Measurements from ENCODE around the gene SLC6A2. TPM values are rescaled to one million over a fixed set of nuclear protein-coding genes. Genes with fewer than 3 reads are reported as not detected.

SLC6A2 gene
- total and polyA plus RNA-seq, 8 donors, result 0.09 to 0.52 (median 0.25) TPM; not detected in 5

DNA sequence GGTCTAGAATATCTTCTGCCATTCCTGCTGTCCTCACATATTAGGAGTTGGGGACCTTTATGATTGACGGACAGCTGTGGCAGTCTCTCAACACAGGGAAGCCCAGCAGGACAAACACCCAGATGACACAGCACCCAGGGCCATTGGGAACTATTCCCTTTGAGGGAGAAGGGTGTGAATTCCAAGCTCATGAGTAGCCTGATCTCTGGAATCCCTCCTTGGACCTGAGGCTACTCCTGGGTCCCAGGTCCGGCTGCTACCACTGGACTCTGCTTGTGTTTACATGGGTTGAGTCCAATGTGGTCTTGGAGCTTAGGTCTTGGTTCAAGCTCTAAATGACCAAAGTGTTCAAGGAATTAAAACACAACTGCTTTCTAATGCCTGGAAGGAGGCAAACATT is 78.9 kb downstream of the SLC6A2 start:
- ATAC-seq, result no peak
- 51 to 56% methylated on average over 2 of the region's 2 CpGs for WGBS, 2 donors
- no peak for FAIRE-seq

DNA sequence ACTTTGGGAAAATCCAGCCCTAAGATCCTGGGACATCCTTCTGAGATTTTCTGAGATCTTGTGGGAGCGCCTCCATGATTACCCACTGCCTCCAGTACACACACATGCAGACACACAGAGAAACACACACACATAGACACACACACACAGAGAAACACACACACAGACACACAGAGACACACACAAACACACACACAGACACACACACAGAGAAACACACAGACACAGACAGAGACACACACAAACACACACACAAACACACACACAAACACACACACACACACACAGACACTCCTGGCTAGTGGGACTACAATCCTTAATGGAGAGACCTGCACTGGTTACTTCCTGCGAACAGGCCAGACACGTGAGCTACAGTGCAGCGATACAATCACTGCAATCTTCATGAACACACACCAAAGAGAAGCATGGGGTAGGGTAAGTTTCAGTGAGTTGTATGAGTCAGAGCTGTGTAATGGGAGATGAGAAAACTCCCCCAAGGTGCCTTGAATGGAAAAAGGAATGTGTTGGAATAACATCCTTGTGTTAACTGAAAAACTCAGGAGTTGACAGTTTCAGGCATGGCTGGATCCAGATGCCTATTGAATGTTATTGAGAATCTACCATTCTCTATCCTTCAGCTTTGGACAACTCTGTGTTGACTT is 79.5 kb downstream of the SLC6A2 start:
- H3K4me3 ChIP-seq, result no peak overlapping the region
- WGBS, 2 donors, result 83 to 93% methylated on average over 4 of the region's 4 CpGs
- no peaks in the 10 kb centered on the region for H3K4me1 ChIP-seq
- H3K9me3 ChIP-seq, result no peaks in the 10 kb centered on the region
- no peaks in the 10 kb centered on the region for H3K36me3 ChIP-seq
- FAIRE-seq (no peak), DNase-seq (no peak), ATAC-seq (no peak)
- TF ChIP-seq, protein P1, sequence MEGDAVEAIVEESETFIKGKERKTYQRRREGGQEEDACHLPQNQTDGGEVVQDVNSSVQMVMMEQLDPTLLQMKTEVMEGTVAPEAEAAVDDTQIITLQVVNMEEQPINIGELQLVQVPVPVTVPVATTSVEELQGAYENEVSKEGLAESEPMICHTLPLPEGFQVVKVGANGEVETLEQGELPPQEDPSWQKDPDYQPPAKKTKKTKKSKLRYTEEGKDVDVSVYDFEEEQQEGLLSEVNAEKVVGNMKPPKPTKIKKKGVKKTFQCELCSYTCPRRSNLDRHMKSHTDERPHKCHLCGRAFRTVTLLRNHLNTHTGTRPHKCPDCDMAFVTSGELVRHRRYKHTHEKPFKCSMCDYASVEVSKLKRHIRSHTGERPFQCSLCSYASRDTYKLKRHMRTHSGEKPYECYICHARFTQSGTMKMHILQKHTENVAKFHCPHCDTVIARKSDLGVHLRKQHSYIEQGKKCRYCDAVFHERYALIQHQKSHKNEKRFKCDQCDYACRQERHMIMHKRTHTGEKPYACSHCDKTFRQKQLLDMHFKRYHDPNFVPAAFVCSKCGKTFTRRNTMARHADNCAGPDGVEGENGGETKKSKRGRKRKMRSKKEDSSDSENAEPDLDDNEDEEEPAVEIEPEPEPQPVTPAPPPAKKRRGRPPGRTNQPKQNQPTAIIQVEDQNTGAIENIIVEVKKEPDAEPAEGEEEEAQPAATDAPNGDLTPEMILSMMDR (IDR thresholded peaks at IDR 0.05), result no peak
- no peak overlapping the region for H3K27ac ChIP-seq
- intact Hi-C loops (cut with DNase I), result no loop called here
- H3K27me3 ChIP-seq, result no peaks in the 10 kb centered on the region

More for the DNA sequence above, 78.9 kb downstream of the SLC6A2 start:
- no peak overlapping the region for H3K27ac ChIP-seq
- no peak overlapping the region for H3K4me3 ChIP-seq
- H3K9me3 ChIP-seq, result no peaks in the 10 kb centered on the region
- intact Hi-C loops (cut with DNase I), result no loop called here
- H3K27me3 ChIP-seq, result no peaks in the 10 kb centered on the region
- TF ChIP-seq, protein P1 (IDR thresholded peaks at IDR 0.05), result no peak
- H3K4me1 ChIP-seq, result no peaks in the 10 kb centered on the region
- DNase-seq, result no peak
- no peaks in the 10 kb centered on the region for H3K36me3 ChIP-seq

DNA sequence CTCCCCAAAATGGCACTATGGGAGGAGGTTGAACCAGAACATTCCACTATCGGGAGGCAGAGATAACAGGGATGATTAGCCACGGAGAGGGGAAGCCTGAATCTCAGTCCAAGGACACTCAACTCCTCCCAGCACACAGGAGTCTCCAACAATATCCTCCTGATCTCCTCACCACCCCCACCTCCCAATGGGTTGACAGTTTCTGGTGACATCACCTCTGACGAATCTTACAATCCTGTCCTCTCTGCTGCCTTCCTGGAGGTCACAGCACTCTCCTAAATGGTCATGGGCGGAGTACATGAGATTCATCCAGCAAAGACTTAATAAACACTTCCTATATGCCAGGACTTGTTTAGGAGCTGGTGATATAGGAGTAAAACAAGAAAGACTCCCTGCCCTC is 80.9 kb downstream of the SLC6A2 start:
- no peaks in the 10 kb centered on the region for H3K9me3 ChIP-seq
- FAIRE-seq, result no peak
- TF ChIP-seq, protein P1 (IDR thresholded peaks at IDR 0.05), result no peak
- no peaks in the 10 kb centered on the region for H3K4me1 ChIP-seq
- WGBS, 2 donors, result 31% methylated on average over 4 of the region's 4 CpGs
- DNase-seq, result no peak
- no peak for ATAC-seq
- H3K36me3 ChIP-seq, result no peaks in the 10 kb centered on the region
- H3K4me3 ChIP-seq, result no peak overlapping the region
- no peak overlapping the region for H3K27ac ChIP-seq
- peaks cover 0 to 4% (median 0%) of the 10 kb centered on the region in 4 donors for H3K27me3 ChIP-seq
- intact Hi-C loops (cut with DNase I), result no loop called here

DNA sequence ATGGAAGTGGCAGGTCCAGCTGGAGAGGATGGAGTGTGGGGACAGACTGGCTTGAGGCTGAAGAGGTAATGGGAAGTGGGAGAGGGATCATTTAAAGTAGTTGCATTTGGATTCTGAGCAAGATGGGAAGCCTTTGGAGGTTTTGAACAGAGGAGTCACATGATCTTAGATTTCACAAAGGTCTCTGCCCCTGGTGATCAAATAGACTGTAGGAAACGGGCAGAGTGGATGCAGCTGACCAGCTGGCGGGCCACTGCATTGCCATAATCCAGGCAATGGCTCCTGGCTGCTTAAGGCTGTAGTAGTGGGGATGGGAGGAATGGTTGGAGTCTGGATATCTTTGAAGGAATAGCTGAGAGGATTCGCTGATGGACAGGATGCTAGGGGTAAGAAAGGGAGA is 81.5 kb downstream of the SLC6A2 start:
- FAIRE-seq, result no peak
- intact Hi-C loops (cut with DNase I), result no loop called here
- TF ChIP-seq, protein P1 (IDR thresholded peaks at IDR 0.05), result no peak

DNA sequence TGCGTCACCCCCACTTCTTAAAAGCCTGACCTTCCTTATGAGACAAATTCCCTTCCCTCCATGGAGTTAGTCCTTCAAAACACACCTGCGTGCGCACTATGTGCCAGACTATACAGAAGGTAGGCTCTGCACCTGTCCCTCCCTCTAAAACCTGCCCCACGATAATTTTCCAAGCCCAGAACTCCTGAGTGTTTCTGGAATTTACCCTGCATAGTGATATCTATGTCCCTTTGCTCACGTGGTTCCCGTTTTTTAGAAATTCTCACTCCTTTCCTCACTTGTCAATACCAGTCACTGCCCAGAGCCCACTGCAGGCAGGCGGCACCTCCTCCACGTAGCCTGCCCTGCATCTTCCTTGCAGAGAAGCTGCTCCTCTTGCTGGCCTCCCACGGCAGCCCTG is 82.2 kb downstream of the SLC6A2 start:
- Histone ChIP-seq H3K27ac (no peak overlapping the region), H3K9me3 (no peaks in the 10 kb centered on the region), H3K4me3 (no peak overlapping the region), H3K36me3 (no peaks in the 10 kb centered on the region), H3K27me3 (peaks cover 0 to 9% (median 0%) of the 10 kb centered on the region in 4 donors), H3K4me1 (no peaks in the 10 kb centered on the region)
- ATAC-seq (no peak), FAIRE-seq (no peak), DNase-seq (no peak)
- TF ChIP-seq, protein P1 (IDR thresholded peaks at IDR 0.05), result no peak
- intact Hi-C loops (cut with DNase I), result no loop called here
- WGBS, 2 donors, result 68 to 79% methylated on average over 9 of the region's 9 CpGs

More for the DNA sequence above, 81.5 kb downstream of the SLC6A2 start:
- H3K9me3 ChIP-seq, result no peaks in the 10 kb centered on the region
- DNase-seq (no peak), ATAC-seq (no peak)
- no peak overlapping the region for H3K27ac ChIP-seq
- H3K36me3 ChIP-seq, result no peaks in the 10 kb centered on the region
- WGBS, 2 donors, result 42 to 67% methylated on average over 3 of the region's 3 CpGs
- H3K4me1 ChIP-seq, result no peaks in the 10 kb centered on the region
- H3K4me3 ChIP-seq, result no peak overlapping the region
- H3K27me3 ChIP-seq, result peaks cover 0 to 4% (median 0%) of the 10 kb centered on the region in 4 donors

Measured in pancreas (tissue), 10 donors.